Measurements from ENCODE around the gene WDR90. TPM values are rescaled to one million over a fixed set of nuclear protein-coding genes. Genes with fewer than 3 reads are reported as not detected.

The WDR90 gene
- total RNA-seq, 1 experiment from 2014 or later, result 68.2 TPM

DNA sequence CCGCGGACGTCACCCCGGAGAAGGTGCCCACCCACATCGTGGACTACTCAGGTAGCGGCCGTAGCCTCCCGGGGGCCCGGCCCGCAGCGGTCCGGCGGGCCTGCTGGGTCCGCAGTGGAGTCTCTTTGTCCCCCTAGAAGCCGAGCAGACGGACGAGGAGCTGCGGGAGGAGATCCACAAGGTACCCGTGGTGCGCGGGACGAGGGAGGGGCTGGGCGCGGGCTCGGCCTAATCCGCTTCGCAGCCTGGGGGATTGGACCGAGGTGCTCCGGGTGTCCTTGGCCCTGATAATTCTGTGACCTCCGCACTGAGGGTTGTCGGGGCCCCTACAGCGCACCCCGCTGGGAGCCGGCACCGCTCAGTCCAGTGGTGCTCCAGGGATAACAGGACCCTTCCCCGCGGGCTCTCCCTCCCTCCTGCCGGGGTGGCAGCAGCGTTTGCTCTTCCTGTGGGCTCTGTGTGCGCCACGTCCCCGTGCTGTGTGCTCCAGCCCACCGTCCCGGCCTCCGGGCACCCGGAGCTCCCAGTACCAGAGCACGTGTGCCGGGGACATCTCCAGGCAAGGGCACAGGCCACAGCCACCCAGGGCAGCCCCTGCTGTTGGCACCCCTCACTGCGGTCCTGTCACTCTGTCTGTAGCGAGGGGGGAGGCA is 19.5 kb downstream of the WDR90 start:
- no peak overlapping the region for H2BK15ac ChIP-seq (ENCODE audit: low read depth, low read length)
- no peak overlapping the region for H2AK5ac ChIP-seq (ENCODE audit: insufficient read length, low read length)
- H3K27me3 ChIP-seq (ENCODE audit: insufficient read depth, low read length), result no peaks in the 10 kb centered on the region
- Mint-ChIP-seq H3K9me3 (no peaks in the 10 kb centered on the region), H3K27me3 (ENCODE audit: low read depth) (no peaks in the 10 kb centered on the region), H3K36me3 (ENCODE audit: insufficient read depth in 1 of 3, low read depth in 3 of 3) (peaks cover 11 to 27% (median 27%) of the 10 kb centered on the region in 3 experiments; a peak in 6 of 7 replicates), H3K27ac (no peak overlapping the region), H3K4me3 (peak overlapping the region; percentile 77 to 82), H3K4me1 (peaks cover 2% of the 10 kb centered on the region in 2 experiments; a peak in 3 of 4 replicates)
- H4K5ac ChIP-seq (ENCODE audit: insufficient read length, low read depth, low read length), result no peak overlapping the region
- no peaks in the 10 kb centered on the region for H4K20me1 ChIP-seq (ENCODE audit: control insufficient read depth, insufficient read depth, insufficient read length)
- no peaks in the 10 kb centered on the region for H3K23me2 ChIP-seq (ENCODE audit: insufficient read length, low read depth, low read length, poor library complexity, severe bottlenecking)
- H3K9me3 ChIP-seq (ENCODE audit: control insufficient read depth, low read depth, low read length), result no peaks in the 10 kb centered on the region
- H3K79me2 ChIP-seq (ENCODE audit: insufficient read depth, low read length), result no peaks in the 10 kb centered on the region; the same call in 1 of the 2 replicates
- H3K27ac ChIP-seq (ENCODE audit: insufficient read length, low read depth, low read length), result no peak overlapping the region
- H3K4me2 ChIP-seq (ENCODE audit: insufficient read depth, insufficient read length, low read length), result peak overlapping the region; percentile 18
- no peak overlapping the region for H3K4ac ChIP-seq (ENCODE audit: low read depth, low read length)
- no peak overlapping the region for H3T11ph ChIP-seq (ENCODE audit: low read length)
- no peak overlapping the region for H2BK12ac ChIP-seq (ENCODE audit: insufficient read length, low read depth, low read length)
- no CpG with 5 or more reads among the region's 50 CpGs for WGBS (ENCODE audit: extremely low coverage, insufficient read length, low lambda C conversion rate)
- H3K56ac ChIP-seq (ENCODE audit: insufficient read length, low read depth, low read length), result no peak overlapping the region
- no peak overlapping the region for H2AFZ ChIP-seq (ENCODE audit: low read length)
- H3K14ac ChIP-seq (ENCODE audit: insufficient read depth, low read length), result 0 out of 2 replicates have a peak overlapping the region, but pooled peaks have one; percentile 61
- no peaks in the 10 kb centered on the region for H3K79me1 ChIP-seq (ENCODE audit: insufficient read depth, low read depth, low read length, poor library complexity, severe bottlenecking)
- TF ChIP-seq, protein P1, sequence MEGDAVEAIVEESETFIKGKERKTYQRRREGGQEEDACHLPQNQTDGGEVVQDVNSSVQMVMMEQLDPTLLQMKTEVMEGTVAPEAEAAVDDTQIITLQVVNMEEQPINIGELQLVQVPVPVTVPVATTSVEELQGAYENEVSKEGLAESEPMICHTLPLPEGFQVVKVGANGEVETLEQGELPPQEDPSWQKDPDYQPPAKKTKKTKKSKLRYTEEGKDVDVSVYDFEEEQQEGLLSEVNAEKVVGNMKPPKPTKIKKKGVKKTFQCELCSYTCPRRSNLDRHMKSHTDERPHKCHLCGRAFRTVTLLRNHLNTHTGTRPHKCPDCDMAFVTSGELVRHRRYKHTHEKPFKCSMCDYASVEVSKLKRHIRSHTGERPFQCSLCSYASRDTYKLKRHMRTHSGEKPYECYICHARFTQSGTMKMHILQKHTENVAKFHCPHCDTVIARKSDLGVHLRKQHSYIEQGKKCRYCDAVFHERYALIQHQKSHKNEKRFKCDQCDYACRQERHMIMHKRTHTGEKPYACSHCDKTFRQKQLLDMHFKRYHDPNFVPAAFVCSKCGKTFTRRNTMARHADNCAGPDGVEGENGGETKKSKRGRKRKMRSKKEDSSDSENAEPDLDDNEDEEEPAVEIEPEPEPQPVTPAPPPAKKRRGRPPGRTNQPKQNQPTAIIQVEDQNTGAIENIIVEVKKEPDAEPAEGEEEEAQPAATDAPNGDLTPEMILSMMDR (conservative IDR thresholded peaks at IDR 0.05), result no peak
- peak overlapping the region; percentile 56 for H3K9ac ChIP-seq (ENCODE audit: extremely low read depth, insufficient read length, low read length)
- no peaks in the 10 kb centered on the region for H3K4me1 ChIP-seq (ENCODE audit: insufficient read depth, low read length)
- no peak overlapping the region for H2BK20ac ChIP-seq (ENCODE audit: low read depth, low read length, poor library complexity, severe bottlenecking)
- no peak overlapping the region for H3K18ac ChIP-seq (ENCODE audit: insufficient read length, low read depth, low read length)
- H2BK5ac ChIP-seq (ENCODE audit: insufficient read length, low read length), result no peak overlapping the region
- H3K23ac ChIP-seq (ENCODE audit: insufficient read length, low read depth, low read length), result no peak overlapping the region
- no peak overlapping the region for H4K91ac ChIP-seq (ENCODE audit: insufficient read length, low read depth, low read length)
- no peak overlapping the region for H2BK120ac ChIP-seq (ENCODE audit: low read depth, low read length, poor library complexity, severe bottlenecking)
- no peak overlapping the region for H4K8ac ChIP-seq (replicated peaks; ENCODE audit: insufficient read length, low read depth, low read length)
- no peak for DNase-seq
